HCT116 (cell line): ENCODE data around the gene PADI2. TPM values are rescaled to one million over a fixed set of nuclear protein-coding genes. Genes with fewer than 3 reads are reported as not detected.
A peak's percentile ranks its signal among the peaks of the same experiment; 100 is the strongest.
"Not testable (repeated sequence)": the region's sequence is repeated elsewhere in the genome, so short reads cannot be mapped to it uniquely, and the experiment has no call there.

ENCODE experiments used
- ATAC-seq: fragments of 200-7000 bp; cut with Tn5 transposase; 2 replicates; pipeline ENCODE4 v1.9.1; 2020; ENCODE audit warnings: mild to moderate bottlenecking, moderate library complexity
- BruUV-seq: library from RNA; stranded (reverse); fragments of 400-500 nt; replicated peaks from 2 replicates; lab custom pipeline; 2021; lab: Mats Ljungman, UMichigan
- CTCF ChIA-PET: fragments of 300-600 bp; sonication (Branson Sonifier 250); formaldehyde crosslinking; loops from one replicate; lab custom pipeline; 2021; ENCODE audit warnings: antibody characterized with exemption; lab: Charles Lee
- POLR2A ChIA-PET: fragments of 300-600, 350-600 bp; sonication (Branson Sonifier 250); formaldehyde crosslinking; loops from one replicate; lab custom pipeline; 2021; ENCODE audit warnings: antibody characterized with exemption; lab: Charles Lee
- RAD21 ChIA-PET, 2 experiments: fragments of 300-600 bp; sonication (Branson Sonifier 250); formaldehyde crosslinking; loops; one replicate each; lab custom pipeline; 2023; ENCODE audit warnings: low total read pairs in 2 of 2; ENCODE audit not compliant: uncharacterized antibody in 2 of 2, unreplicated experiment in 2 of 2, low non-redundant PET in 1 of 2; lab: Charles Lee
- DNase-seq: peaks from one replicate; pipeline ENCODE4 v3.0.0-alpha.2; 2010; ENCODE audit warnings: low read depth, low spot score
- H2AFZ ChIP-seq: fragments of 200-600 bp; shearing (Covaris generic), sonication (generic); 2 replicates; pipeline ENCODE4 v1.6.1; 2017; ENCODE audit warnings: low read depth, mixed run types, mixed read lengths, antibody characterized with exemption, low read length; ENCODE audit not compliant: poor library complexity, severe bottlenecking
- H3K27ac ChIP-seq: 2 replicates; pipeline ENCODE4 v1.5.1; 2012; ENCODE audit warnings: low read depth, low read length
- H3K27me3 ChIP-seq: fragments of 200-600 bp; sonication (generic); 2 replicates; pipeline ENCODE4 v1.6.1; 2016; ENCODE audit warnings: mixed run types, low read length, mixed read lengths; ENCODE audit not compliant: insufficient read depth
- H3K36me3 ChIP-seq, 2 experiments: fragments of 200-500 bp in 1 of 2; fragments of 200-600 bp in 1 of 2; sonication (Bioruptor generic) in 1 of 2; sonication (generic) in 1 of 2; 2 replicates each; pipeline versions ENCODE4 v1.5.1 to v1.6.1; 2014 to 2016; ENCODE audit warnings: low read length in 2 of 2, inconsistent platforms in 1 of 2, mixed read lengths in 1 of 2, mixed run types in 1 of 2; ENCODE audit not compliant: insufficient read depth in 2 of 2, control insufficient read depth in 1 of 2
- H3K4me1 ChIP-seq, 2 experiments: fragments of 200-600 bp in 1 of 2; sonication (generic) in 1 of 2; 2 replicates each; pipeline versions ENCODE4 v1.5.1 to v1.6.1; 2012 to 2017; ENCODE audit warnings: low read length in 2 of 2, inconsistent platforms in 1 of 2, mild to moderate bottlenecking in 1 of 2, mixed read lengths in 1 of 2, mixed run types in 1 of 2, moderate library complexity in 1 of 2; ENCODE audit not compliant: insufficient read depth in 2 of 2, control insufficient read depth in 1 of 2
- H3K4me2 ChIP-seq: fragments of 200-600 bp; sonication (generic); 2 replicates; pipeline ENCODE4 v1.6.1; 2017; ENCODE audit warnings: mixed run types, low read length, mixed read lengths
- H3K4me3 ChIP-seq, 2 experiments: fragments of 200-600 bp in 1 of 2; sonication (generic) in 1 of 2; replicated peaks in 1 of 2; 2 replicates each; pipeline ENCODE4 v1.5.1; 2011 to 2016; ENCODE audit warnings: low read length in 2 of 2, control low read depth in 1 of 2, low read depth in 1 of 2, mild to moderate bottlenecking in 1 of 2, mixed read lengths in 1 of 2, mixed run types in 1 of 2
- H3K79me2 ChIP-seq: fragments of 200-600 bp; sonication (generic); 2 replicates; pipeline ENCODE4 v1.6.1; 2017; ENCODE audit warnings: mild to moderate bottlenecking, mixed run types, low read length, moderate library complexity, mixed read lengths; ENCODE audit not compliant: insufficient read depth
- H3K9ac ChIP-seq: fragments of 200-600 bp; sonication (generic); 2 replicates; pipeline ENCODE4 v1.6.1; 2016; ENCODE audit warnings: low read length, mixed read lengths
- H3K9me2 ChIP-seq: fragments of 200-600 bp; sonication (generic), shearing (Covaris generic); 2 replicates; pipeline ENCODE4 v1.6.1; 2017; ENCODE audit warnings: mixed run types, mild to moderate bottlenecking, moderate library complexity; ENCODE audit not compliant: insufficient read depth
- H3K9me3 ChIP-seq, 2 experiments: fragments of 200-500 bp in 1 of 2; fragments of 200-600 bp in 1 of 2; sonication (Bioruptor generic) in 1 of 2; sonication (generic) in 1 of 2; 2 replicates each; pipeline ENCODE4 v1.6.1; 2014 to 2017; ENCODE audit warnings: low read length in 2 of 2, mixed read lengths in 2 of 2, inconsistent platforms in 1 of 2, low read depth in 1 of 2, mild to moderate bottlenecking in 1 of 2, mixed run types in 1 of 2, moderate library complexity in 1 of 2; ENCODE audit not compliant: control insufficient read depth in 1 of 2, insufficient read depth in 1 of 2
- H4K20me1 ChIP-seq: fragments of 200-600 bp; sonication (generic), shearing (Covaris generic); 2 replicates; pipeline ENCODE4 v1.6.1; 2017; ENCODE audit warnings: mixed run types, mild to moderate bottlenecking, moderate library complexity; ENCODE audit not compliant: insufficient read depth
- CBX3 ChIP-seq: IDR thresholded peaks from 2 replicates; pipeline ENCODE4 v1.6.1; 2012; ENCODE audit warnings: low read depth
- CEBPB ChIP-seq: IDR thresholded peaks from 2 replicates; pipeline ENCODE4 v1.6.1; 2012; ENCODE audit warnings: low read depth
- EGR1 ChIP-seq: IDR thresholded peaks from 2 replicates; pipeline ENCODE4 v1.6.1; 2012; ENCODE audit warnings: low read depth
- SP1 ChIP-seq: IDR thresholded peaks from 2 replicates; pipeline ENCODE4 v1.6.1; 2012; ENCODE audit warnings: low read depth
- SRF ChIP-seq: IDR thresholded peaks from 2 replicates; pipeline ENCODE4 v1.6.1; 2012; ENCODE audit warnings: low read depth
- TCF7L2 ChIP-seq: IDR thresholded peaks from 2 replicates; pipeline ENCODE4 v1.7.0; 2011; ENCODE audit warnings: borderline replicate concordance, inconsistent platforms; ENCODE audit not compliant: insufficient read depth, insufficient read length; ENCODE audit errors: extremely low read depth
- YY1 ChIP-seq: IDR thresholded peaks from 2 replicates; pipeline ENCODE4 v1.6.1; 2011; ENCODE audit warnings: low read length, low read depth, moderate library complexity, mild to moderate bottlenecking; ENCODE audit not compliant: insufficient replicate concordance; ENCODE audit errors: extremely low read depth
- ZFX ChIP-seq: fragments of 450-650 bp; IDR thresholded peaks from 2 replicates; pipeline ENCODE4 v1.6.1; 2017
- intact Hi-C: fragments of 100-400 bp; cut with micrococcal nuclease; formaldehyde crosslinking; loops from 2 replicates; pipeline ENCODE4 v1.10.0; 2022
- total RNA-seq: library from RNA; stranded (reverse); gene quantifications from one replicate; pipeline ENCODE4 v1.2.1, GENCODE V29; 2021; ENCODE audit not compliant: unreplicated experiment

PADI2 gene
- total RNA-seq, 1 experiment from 2014 or later, result 2.7 TPM

- POLR2A ChIA-PET, result no interaction called here
- H3K27ac ChIP-seq, result no peak overlapping the region
- H3K9me3 ChIP-seq, result no peaks in the 10 kb centered on the region; a peak in 1 of 4 replicates
- no peaks in the 10 kb centered on the region for H3K27me3 ChIP-seq
- RAD21 ChIA-PET, result no interaction called here
- H2AFZ ChIP-seq, result no peak overlapping the region
- DNase-seq (no peak), ATAC-seq (no peak)
- H3K4me1 ChIP-seq, result peaks cover 0 to 12% of the 10 kb centered on the region in 2 experiments; a peak in 2 of 4 replicates
- H3K79me2 ChIP-seq, result no peaks in the 10 kb centered on the region
- TF ChIP-seq ZFX, result no peak
- TF ChIP-seq TCF7L2, result no peak
- TF ChIP-seq SP1, result no peak
- no peak for TF ChIP-seq EGR1
- TF ChIP-seq SRF, result no peak
- no peak for TF ChIP-seq CBX3
- no peak for TF ChIP-seq CEBPB
- no peak for TF ChIP-seq YY1
- CTCF ChIA-PET, result no interaction called here
- H3K9me2 ChIP-seq, result no peaks in the 10 kb centered on the region
- intact Hi-C loops, result no loop called here
- BruUV-seq, result no TSS peak
- no peaks in the 10 kb centered on the region for H4K20me1 ChIP-seq
- H3K4me2 ChIP-seq, result no peak overlapping the region
- no peak overlapping the region for H3K9ac ChIP-seq
- no peaks in the 10 kb centered on the region for H3K36me3 ChIP-seq
- H3K4me3 ChIP-seq, result no peak overlapping the region
Observed at GRCh38 chr1:17065666-17066065, 53.6 kb downstream of the PADI2 start.

- POLR2A ChIA-PET, H2AFZ ChIP-seq, H3K36me3 ChIP-seq, H3K4me3 ChIP-seq, BruUV-seq, ATAC-seq, RAD21 ChIA-PET, H3K9ac ChIP-seq, H4K20me1 ChIP-seq, H3K79me2 ChIP-seq, H3K27ac ChIP-seq, DNase-seq, H3K27me3 ChIP-seq, H3K9me2 ChIP-seq, H3K9me3 ChIP-seq: not testable (repeated sequence)
- H3K4me1 ChIP-seq, result peaks cover 0 to 16% of the 10 kb centered on the region in 2 experiments; a peak in 2 of 4 replicates
- H3K4me2 ChIP-seq, result 0 out of 2 replicates have a peak overlapping the region, but pooled peaks have one; percentile 7
- intact Hi-C loops, result loop anchor here (5.0 kb wide), 1 partner anchor 210 kb away; no protein-coding TSS in a partner anchor
- CTCF ChIA-PET, result interaction anchor here (0.9 to 1.4 kb wide), 2 partner anchors 63 to 341 kb away, joined by 3 read pairs; no protein-coding TSS in a partner anchor
Observed at GRCh38 chr1:17062751-17063150, 56.5 kb downstream of the PADI2 start.
